Cardiac fibroblast (primary cell): ENCODE results near the gene NDUFS7.

ENCODE experiments used
- DNase-seq, 2 donors: peaks; one replicate each; pipeline versions ENCODE4 v3.0.0 to v3.0.0-alpha.2; 2010; ENCODE audit warnings: low read depth in 2 of 2
- H3K4me3 ChIP-seq, 2 donors: replicated peaks in 1 of 2; 1 replicate in 1 of 2; 2 replicates in 1 of 2; pipeline ENCODE4 v1.5.1; 2011; ENCODE audit warnings: low read depth in 2 of 2, low read length in 2 of 2, mild to moderate bottlenecking in 2 of 2, moderate library complexity in 1 of 2
- TF ChIP-seq, protein P1 (sequence below): IDR thresholded peaks from one replicate; pipeline ENCODE4 v1.5.1; 2011; ENCODE audit warnings: low read depth, mild to moderate bottlenecking, low read length, inconsistent platforms

NDUFS7 gene

DNA sequence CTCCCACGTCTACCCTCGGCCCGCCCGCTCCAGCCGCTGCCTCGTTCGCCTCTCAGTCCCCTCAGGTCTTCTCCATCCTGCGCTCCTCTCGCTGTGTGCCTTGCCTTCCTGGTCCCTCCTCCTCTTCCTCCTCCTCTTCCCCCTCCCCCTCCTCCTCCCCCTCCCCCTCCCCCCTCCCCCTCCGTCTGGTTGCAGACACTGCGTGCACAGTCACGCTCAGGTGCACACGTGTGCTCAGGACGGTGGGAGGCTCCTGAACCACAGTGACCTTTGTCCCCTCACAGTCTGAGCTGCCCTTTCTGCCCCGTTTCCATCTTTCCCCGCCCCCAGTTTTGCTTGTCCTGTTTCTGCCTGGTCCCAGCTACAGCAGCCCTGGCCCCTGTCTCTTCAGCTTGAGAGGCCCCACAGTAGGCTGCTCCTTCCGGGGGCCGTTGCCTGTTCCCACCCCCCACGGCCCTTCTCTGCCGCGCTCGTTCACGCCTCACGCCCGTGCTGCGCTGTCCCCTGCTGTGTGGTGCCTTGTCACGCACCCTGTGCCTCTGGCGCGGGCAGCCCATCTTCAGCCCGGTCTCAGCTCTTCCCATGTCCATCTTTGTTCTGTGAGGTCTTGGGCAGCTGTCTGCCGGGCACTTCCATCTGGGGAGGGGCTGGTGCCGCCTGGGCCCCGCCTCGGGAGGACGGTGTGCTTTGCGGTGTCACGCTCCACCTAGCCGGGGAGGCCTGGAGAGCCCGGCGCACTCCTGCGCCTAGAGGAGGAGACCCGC, 40.7 kb downstream of the NDUFS7 start:
- H3K4me3 ChIP-seq, result no peak overlapping the region
- TF ChIP-seq, protein P1, sequence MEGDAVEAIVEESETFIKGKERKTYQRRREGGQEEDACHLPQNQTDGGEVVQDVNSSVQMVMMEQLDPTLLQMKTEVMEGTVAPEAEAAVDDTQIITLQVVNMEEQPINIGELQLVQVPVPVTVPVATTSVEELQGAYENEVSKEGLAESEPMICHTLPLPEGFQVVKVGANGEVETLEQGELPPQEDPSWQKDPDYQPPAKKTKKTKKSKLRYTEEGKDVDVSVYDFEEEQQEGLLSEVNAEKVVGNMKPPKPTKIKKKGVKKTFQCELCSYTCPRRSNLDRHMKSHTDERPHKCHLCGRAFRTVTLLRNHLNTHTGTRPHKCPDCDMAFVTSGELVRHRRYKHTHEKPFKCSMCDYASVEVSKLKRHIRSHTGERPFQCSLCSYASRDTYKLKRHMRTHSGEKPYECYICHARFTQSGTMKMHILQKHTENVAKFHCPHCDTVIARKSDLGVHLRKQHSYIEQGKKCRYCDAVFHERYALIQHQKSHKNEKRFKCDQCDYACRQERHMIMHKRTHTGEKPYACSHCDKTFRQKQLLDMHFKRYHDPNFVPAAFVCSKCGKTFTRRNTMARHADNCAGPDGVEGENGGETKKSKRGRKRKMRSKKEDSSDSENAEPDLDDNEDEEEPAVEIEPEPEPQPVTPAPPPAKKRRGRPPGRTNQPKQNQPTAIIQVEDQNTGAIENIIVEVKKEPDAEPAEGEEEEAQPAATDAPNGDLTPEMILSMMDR, result no peak

DNA sequence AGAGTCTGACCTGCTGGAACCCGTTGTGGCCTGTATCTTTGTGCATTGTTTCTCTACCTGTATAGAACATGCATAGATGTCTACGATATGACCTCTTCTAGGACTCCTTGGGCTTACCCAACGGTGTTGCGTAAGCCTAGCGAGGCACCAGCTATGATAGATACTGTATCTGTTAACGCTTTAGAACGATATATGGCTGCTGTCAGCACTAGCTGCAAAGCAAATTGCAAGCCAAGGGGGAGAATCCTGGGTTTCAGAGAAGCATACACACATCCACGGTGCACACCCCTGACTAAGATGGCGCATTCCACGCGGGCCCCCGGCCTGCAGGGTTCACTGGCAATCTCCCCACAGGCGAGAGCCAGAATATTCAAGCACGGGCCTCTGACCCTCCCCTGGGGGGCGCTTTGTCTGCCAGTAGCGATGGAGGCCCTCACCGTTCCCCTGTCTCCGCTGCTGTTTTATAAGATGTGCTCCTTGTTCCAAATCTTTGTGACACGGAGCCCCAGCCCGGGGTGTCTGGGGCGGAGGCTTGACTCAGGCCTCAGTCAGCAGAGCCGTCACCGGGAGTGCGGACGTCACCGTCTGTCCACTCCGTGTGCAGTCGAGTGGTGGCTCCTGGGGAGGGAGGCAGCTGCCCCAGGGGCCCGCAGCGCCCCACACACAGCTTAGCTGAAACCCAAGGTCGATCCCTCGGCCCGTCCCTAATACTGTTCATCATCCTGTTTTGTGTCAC, 41.6 kb downstream of the NDUFS7 start:
- TF ChIP-seq, protein P1, result no peak
- no peak overlapping the region for H3K4me3 ChIP-seq
- no peak for DNase-seq

More for the DNA sequence above, 40.7 kb downstream of the NDUFS7 start:
- DNase-seq, result no peak

DNA sequence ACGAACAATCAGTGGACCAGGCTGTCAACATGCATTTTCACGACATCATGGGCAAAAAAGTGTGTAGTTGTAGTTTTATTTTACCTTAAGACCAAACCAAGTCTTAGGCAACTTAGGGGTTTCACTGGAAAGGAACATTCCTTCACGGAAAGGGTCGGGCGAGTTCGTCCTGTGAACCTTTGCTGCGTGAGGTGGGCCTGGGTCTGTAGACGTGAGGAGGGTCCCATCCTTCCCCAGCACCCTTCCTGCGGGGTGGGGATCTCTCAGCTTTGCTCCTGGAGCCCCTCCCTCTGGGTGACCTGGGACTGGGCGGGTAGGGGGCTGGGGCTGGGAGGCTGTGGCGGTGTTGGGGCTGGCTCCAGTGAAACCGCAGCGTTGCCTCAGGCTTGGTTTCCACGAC, 42.2 kb downstream of the NDUFS7 start:
- H3K4me3 ChIP-seq, result no peak overlapping the region
- TF ChIP-seq, protein P1, result no peak
- DNase-seq, result no peak

DNA sequence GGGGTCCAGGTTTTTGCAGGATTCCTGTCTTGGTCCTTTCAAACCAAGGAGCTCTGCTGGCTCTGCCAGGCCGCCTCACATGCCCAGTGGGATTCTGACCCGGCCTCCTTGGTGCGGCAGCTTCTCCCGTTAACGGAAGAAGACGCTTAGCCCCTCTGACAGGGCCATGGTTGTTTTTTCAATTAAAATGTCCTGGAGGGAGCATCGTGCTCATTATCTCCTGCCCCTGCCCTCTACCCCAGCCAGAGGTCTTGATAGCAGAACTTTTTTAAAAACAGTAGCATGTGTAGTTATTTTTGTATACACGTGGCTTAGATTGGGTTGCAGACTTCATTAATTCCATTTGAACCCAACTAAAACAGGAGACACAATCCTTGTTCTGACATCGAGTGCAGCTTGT, 43.0 kb downstream of the NDUFS7 start:
- TF ChIP-seq, protein P1, result no peak
- no peak overlapping the region for H3K4me3 ChIP-seq
- DNase-seq, result no peak

DNA sequence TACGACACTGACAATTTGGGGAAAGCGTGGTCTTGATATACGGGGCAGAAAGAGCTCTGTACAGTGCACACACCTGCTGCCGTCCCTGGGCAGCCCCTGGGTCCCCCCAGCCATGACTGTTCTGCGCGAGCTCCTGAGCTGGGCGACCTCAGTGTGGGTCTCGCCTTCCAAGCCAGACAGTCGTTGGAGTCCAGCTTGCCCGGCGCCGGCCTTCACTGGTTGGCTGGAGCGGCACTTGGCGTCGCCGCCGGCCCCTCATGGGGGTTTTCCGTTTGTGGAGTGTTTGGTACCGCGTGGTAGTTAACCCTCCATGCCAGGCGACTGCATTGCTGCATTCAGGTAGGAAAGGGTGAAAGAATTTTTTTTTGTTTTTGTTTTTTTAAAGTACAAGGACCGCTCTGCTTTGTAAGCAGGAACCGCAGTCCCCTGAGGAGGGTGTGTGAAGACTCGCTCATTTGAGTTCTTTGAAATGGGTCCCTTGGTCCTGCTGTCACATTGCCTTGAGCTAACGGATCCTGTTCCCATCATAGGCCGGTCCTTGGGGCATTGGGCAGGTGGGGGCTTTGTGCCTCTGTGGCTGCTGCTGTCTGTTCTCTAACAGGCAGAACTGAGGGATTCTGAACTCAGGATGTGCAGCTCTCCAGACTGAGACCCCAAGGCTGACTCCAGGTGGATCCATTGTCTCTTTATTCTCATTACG, 43.7 kb downstream of the NDUFS7 start:
- TF ChIP-seq, protein P1, result no peak
- DNase-seq, result no peak
- H3K4me3 ChIP-seq, result no peak overlapping the region

DNA sequence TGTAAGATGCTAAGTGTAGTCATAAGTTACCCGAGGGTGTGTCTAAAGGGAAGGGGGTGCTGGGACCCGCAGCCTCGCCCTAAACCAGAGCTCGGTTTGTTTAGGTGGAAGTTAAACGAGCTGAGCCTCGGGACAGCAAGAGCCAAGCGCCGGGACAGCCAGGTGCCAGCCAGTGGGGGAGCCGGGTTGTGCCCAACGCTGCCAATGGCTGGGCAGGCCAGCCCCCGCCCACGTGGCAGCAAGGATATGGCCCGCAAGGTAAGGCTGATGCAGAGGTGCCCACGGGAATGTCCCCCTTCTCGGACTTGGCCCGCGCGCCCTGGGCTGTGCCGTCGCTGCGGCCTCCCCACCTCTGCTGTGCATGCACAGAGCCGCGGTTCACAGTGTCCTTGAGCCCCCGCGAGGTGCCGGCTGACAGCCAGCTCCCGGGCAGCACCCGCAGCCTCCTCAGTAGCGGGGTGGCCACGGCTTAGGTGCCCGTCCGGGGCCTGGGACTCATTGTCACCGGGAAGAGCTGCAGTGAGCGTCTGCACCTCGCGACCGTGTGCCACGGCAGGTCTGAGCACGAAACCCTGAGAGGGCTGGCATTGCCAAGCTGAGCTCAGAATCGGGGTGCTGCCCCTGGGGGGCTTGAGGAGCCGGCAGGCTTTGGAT, 45.2 kb downstream of the NDUFS7 start:
- DNase-seq, result no peak
- H3K4me3 ChIP-seq, result no peak overlapping the region
- TF ChIP-seq, protein P1, result no peak
